GM18502 (cell line): Measurements from ENCODE around the gene C16orf90.
"Not testable (repeated sequence)": the region's sequence is repeated elsewhere in the genome, so short reads cannot be mapped to it uniquely, and the experiment has no call there.

Experiments used
- ATAC-seq: cut with Tn5 transposase; IDR thresholded peaks from one replicate; pipeline ENCODE4 v1.9.1; 2021; ENCODE audit warnings: mild to moderate bottlenecking; ENCODE audit not compliant: unreplicated experiment, poor library complexity

Gene C16orf90

GRCh38 chr16:3514621-3515020 is 19.3 kb upstream of the C16orf90 start:
- ATAC-seq = no peak

DNA sequence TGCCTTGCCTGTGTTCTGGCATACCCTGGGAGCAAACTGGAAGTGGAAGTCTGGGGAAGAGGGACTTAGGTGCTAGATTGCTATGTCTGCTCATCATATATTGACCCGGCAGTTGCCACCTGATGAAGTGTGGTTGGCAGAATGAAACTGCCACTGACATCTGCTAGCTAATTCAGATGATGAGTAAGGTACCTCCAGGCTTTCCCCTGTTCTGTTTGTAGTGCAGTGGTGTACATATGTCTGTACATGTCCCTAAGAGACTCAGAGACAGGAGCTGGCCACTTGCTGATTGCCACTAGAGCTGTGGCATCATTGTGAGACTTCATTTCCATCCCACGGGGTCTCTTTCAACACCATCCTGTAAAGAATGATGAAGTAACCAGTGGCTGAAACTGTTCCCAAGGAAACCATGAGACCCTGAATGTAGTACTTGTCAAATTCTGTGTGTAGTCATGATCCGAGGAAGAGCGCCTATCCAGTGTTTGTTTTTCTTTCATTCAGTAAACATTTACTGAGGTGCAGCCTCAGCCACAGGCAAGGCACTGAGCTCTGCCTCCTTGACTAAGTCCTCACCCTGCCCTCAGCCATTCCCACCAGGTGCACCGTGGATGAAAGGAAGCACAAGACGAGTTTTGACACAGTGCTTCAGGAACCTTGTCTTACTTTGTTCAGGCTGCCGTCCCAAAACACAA is 18.7 kb upstream of the C16orf90 start:
- ATAC-seq = no peak

DNA sequence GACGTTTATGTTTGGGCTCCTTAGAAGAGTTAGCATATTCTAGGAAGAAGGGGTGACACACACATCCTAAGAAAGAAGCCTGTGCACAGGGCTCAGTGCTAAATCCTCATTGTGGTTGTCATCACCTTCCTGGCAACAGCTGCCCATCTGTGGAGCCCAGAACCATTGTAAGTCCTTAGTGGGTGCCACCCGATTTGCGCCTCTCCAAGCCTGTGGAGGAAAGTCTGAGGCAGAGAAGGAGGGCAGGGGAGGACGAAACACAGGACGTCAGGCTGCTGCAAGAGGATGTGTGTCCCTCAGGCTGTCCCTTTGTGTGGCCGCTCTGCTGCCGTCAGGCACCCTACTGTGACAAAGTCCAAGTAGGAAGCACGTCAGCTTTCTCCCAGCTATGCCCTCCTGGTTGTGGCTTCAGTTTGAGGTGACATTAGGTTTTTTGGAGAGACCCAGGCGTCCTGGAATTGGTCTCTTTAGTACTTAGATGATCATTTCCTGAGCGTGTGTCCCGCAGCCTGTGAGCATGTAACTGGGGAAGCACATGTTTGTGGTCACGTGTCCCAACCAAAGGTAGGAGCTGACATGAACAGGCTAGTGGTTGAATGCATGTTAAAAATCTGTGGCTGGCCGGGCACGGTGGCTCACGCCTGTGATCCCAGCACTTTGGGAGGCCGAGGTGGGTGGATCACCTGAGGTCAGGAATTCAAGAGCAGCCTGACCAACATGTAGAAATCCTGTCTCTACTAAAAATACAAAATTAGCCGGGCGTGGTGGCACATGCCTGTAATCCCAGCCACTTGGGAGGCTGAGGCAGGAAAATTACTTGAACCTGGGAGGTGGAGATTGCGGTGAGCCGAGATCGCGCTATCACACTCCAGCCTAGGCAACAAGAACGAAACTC is 16.2 kb upstream of the C16orf90 start:
- ATAC-seq = no peak

- ATAC-seq = no peak
These were observed 15.1 kb upstream of the C16orf90 start for GRCh38 chr16:3510416-3510815.

- no peak for ATAC-seq
These were observed 14.2 kb upstream of the C16orf90 start for GRCh38 chr16:3509470-3509928.

DNA sequence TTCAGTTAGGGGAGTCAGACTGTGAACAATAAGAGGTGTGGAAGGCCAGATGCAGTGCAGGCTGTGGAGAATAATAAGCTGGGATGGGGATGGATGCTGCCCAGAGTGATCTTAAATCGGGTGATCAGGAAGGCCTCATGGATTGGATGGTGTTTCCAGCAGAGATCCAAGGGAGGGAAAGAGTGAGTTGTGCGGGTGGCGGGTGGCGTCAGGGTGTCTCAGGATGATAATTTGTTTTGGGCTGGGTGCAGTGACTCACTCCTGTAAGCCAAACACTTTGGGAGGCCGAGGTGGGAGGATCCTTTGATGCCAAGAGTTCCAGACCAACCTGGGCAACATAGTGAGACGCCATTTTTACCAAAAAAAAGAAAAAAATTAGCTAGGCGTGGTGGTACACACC is 13.4 kb upstream of the C16orf90 start:
- ATAC-seq = no peak

GRCh38 chr16:3503523-3503922 is 8.2 kb upstream of the C16orf90 start:
- no peak for ATAC-seq

- no peak for ATAC-seq
These were observed 6.6 kb upstream of the C16orf90 start for GRCh38 chr16:3501783-3502400.

GRCh38 chr16:3501412-3501761 is 6.1 kb upstream of the C16orf90 start:
- ATAC-seq = not testable (repeated sequence)

- ATAC-seq = no peak
These were observed 3.7 kb upstream of the C16orf90 start for GRCh38 chr16:3498988-3499387.

- ATAC-seq = no peak
These were observed 2.5 kb upstream of the C16orf90 start for GRCh38 chr16:3497771-3498170.

DNA sequence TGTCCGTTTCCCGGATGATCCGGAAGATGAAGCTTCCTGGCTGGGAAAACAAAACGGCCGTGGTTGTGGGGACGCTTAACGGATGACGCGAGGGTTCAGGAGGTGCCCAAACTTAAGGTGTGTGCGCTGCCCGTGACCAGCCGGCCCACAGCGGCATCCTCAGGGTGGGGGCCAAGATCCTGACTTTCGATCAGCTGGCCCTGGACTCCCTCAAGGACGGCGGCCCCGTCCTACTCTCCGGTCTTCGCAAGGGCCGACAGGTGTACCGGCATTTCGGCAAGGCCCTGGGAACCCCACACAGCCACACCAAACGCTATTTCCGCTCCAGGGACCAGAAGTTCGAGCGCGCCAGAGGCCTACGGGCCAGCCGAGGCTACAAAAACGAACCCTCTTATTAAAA is 1.1 kb upstream of the C16orf90 start:
- no peak for ATAC-seq

DNA sequence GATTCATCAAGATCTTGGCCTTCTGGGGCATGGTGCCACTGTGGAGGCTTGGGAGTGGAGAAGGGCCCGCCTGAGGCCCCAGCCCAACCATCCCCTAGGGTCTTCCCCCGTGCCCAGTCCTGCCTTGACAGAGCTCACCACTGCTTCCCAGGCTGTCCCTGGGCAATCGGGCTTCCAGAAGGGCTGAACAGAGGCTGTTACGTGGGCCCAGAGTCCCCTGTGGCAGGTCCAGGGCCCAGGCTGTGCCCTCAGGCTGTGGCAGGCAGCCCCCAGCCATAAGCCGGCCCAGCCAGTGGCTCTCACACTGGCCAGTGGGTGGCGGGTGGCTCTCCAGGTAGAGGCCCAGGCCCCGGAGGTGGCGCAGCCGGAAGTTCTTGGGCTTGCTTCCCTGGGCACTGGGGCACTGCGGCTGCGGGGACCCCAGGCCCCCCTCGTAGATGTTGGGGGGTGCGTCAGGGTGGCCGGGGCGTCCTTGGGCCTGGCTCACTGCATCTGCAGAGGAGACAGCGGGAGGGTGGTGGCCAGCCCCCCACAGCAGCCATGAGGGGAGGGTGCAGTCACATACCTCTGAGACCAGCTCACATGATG is 809 bp downstream of the C16orf90 start:
- ATAC-seq = no peak

DNA sequence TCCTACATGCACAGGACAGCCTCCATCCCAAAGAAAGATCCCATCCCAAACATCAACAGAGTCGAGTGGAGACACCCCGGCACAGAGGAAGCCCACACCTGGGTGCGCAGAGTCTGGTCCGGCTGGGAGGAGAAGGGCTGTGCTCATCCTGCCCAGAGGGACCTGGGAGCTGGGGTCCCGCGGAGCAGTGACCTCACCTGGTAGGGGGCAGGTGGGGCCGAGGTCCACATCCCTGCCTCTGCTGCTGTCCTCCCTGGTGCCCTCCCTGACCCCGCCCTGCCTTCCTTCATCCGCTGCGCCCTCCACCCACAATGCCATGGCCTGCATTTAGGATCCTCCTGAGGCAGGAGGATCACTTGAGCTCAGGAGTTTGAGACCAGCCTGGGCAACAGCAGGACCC is 2.9 kb downstream of the C16orf90 start:
- ATAC-seq = no peak

DNA sequence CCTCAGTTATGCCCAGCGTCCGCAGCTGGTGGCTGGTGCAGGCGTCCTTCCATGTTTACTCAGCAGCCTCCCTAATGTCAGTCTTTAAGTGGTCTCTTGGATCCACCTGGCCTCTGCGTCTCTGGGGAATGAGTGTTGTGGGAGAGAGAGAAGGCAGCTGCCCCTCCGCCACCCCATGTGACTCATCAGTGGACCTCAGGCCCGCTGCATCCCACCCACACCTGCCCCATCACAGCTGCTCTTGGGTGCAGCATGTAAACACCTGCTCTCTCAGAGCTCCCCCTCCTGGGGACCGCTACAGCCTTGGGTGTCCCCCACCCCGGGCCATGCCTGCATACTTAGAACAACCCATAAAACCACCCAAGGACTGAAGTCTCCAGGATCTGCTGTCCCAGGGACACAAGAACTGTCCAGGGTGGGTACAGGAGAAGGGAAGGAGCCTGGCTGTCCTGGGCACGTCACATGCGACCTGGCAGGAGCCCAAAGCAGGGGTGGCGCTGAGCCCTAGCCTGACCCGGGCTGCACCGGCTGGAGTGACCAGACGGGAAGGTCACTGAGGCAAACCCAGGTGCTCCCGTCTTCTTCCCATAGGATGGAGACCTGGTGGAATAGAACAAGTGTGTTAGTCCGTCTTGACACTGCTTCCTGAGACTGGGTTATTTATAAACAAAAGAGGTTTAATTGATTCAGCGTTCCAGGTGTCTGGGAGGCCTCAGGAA is 4.2 kb downstream of the C16orf90 start:
- no peak for ATAC-seq

GRCh38 chr16:3488801-3489200 is 6.5 kb downstream of the C16orf90 start:
- ATAC-seq = no peak

- ATAC-seq = no peak
These were observed 7.5 kb downstream of the C16orf90 start for GRCh38 chr16:3487521-3488410.

GRCh38 chr16:3486506-3487215 is 8.6 kb downstream of the C16orf90 start:
- ATAC-seq = no peak
